ENCODE results near the gene DMD. TPM values are rescaled to one million over a fixed set of nuclear protein-coding genes. Genes with fewer than 3 reads are reported as not detected.

Gene DMD
- polyA plus RNA-seq, 2 of the 4 experiments (the other 2 are of a cell fraction): 0.03 TPM; not detected in 1

DNA sequence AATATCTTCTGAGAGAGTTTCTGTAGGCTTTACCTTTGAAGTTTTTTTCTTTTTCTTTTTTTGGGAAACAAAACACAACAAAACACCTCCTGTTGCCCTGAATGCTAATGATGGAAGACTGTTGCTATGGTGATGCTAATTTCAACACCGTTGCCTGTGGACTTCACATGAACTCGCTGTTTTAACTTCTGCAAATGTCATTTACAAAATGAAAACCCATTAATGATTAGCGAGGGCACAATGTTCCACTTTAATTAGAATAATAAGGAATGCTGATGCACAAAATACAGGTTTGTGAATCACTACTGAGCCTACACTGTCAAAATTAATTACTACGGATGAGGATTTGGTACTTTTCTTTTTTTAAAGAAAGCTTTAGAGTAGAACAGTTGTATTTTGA is 1912.4 kb downstream of the DMD start:
- WGBS (ENCODE audit: missing lambda C conversion rate): 13% methylated on average over 4 of the region's 4 CpGs
- no peak for TF ChIP-seq TFCP2L1 (CRISPR knock-in tag; IDR thresholded peaks at IDR 0.05)
- TF ChIP-seq PHF8 (IDR thresholded peaks at IDR 0.05; ENCODE audit: borderline replicate concordance, low read depth): no peak
- TF ChIP-seq JUN (IDR thresholded peaks at IDR 0.05): no peak
- no peak for TF ChIP-seq SMC3 (IDR thresholded peaks at IDR 0.05)
- no peak for TF ChIP-seq FOXS1 (CRISPR knock-in tag; IDR thresholded peaks at IDR 0.05)
- no peak for TF ChIP-seq KDM5A (IDR thresholded peaks at IDR 0.05)
- TF ChIP-seq, protein P1, sequence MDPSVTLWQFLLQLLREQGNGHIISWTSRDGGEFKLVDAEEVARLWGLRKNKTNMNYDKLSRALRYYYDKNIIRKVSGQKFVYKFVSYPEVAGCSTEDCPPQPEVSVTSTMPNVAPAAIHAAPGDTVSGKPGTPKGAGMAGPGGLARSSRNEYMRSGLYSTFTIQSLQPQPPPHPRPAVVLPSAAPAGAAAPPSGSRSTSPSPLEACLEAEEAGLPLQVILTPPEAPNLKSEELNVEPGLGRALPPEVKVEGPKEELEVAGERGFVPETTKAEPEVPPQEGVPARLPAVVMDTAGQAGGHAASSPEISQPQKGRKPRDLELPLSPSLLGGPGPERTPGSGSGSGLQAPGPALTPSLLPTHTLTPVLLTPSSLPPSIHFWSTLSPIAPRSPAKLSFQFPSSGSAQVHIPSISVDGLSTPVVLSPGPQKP (IDR thresholded peaks at IDR 0.05; ENCODE audit: low read depth, low read length): no peak
- no peak for TF ChIP-seq TP53 (CRISPR knock-in tag; IDR thresholded peaks at IDR 0.05)
- no peak for TF ChIP-seq HDAC2 (IDR thresholded peaks at IDR 0.05)
- TF ChIP-seq EP300 (IDR thresholded peaks at IDR 0.05): no peak
- TF ChIP-seq RFX5 (IDR thresholded peaks at IDR 0.05): no peak
- TF ChIP-seq POLR2AphosphoS2 (conservative IDR thresholded peaks at IDR 0.05; ENCODE audit: low read length): no peak
- TF ChIP-seq HOXA7 (CRISPR knock-in tag; IDR thresholded peaks at IDR 0.05): no peak
- TF ChIP-seq CBX8 (IDR thresholded peaks at IDR 0.05): no peak
- TF ChIP-seq RCOR1 (IDR thresholded peaks at IDR 0.05; ENCODE audit: low read depth, low read length): no peak
- no peak for TF ChIP-seq NR3C1 (IDR thresholded peaks at IDR 0.05)
- TF ChIP-seq ZC3H11A (IDR thresholded peaks at IDR 0.05): no peak
- no peak for TF ChIP-seq FOSL2 (IDR thresholded peaks at IDR 0.05)
- no peak for TF ChIP-seq FOSL2 (CRISPR knock-in tag; IDR thresholded peaks at IDR 0.05)
- ChIA-PET CTCF (no interaction called here), POLR2A (no interaction called here)
- Histone ChIP-seq H3K4me1 (no peaks in the 10 kb centered on the region), H3K27ac (no peak overlapping the region), H3K4me2 (no peak overlapping the region), H3K9me3 (no peaks in the 10 kb centered on the region), H3K4me3 (no peak overlapping the region)
- DNase-seq (ENCODE audit: low read depth in 1 of 2, low spot score in 1 of 2): no peak
- no peak for ATAC-seq
- no peak for FAIRE-seq

DNA sequence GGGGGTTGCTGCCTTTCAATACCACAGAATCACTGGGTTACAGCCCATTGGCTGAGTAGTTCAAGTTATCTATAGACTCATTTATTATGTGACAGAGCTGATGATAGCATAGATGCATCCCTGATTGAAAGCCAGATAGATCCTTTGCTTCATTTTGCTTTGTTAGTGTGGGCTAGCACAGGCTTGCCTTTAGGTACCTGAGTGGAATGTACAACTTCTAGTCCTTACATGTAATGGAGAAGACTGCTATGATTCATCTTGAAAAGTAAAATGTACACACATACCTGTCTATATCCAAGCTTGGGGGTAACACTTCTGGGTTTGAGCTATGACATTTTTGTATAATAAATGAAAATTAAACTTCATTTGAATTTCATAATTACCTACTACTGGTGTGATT is 1913.5 kb downstream of the DMD start:
- ChIA-PET POLR2A (no interaction called here), CTCF (no interaction called here)
- no peak for ATAC-seq

DNA sequence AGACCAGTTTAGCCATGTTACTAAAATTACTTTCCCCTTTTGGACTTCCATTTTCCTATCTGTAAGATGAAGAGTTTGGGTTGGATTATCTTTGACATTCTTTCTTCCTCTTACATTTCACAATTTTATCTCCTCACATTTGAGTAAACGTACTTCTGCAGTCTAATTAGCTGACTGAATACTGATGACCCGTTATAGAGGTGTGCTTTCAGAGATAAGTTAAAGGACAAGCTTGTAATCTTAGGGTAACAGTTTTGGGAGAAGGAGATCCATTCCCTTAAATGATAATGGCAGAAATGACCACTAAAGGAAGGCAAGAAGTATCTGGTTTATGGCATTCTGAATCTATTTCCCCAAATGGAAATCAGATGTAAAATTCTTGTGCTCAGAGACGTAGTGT is 1916.9 kb downstream of the DMD start:
- Histone ChIP-seq H3K4me1 (no peaks in the 10 kb centered on the region), H3K9me3 (no peaks in the 10 kb centered on the region), H3K4me3 (no peak overlapping the region), H3K27ac (no peak overlapping the region), H3K4me2 (no peak overlapping the region)
- ChIA-PET POLR2A (no interaction called here), CTCF (no interaction called here)
- ATAC-seq (no peak), FAIRE-seq (no peak), DNase-seq (ENCODE audit: low read depth in 1 of 2, low spot score in 1 of 2) (no peak)
- WGBS (ENCODE audit: missing lambda C conversion rate): 9% methylated on average over 3 of the region's 3 CpGs
- TF ChIP-seq, protein P2, sequence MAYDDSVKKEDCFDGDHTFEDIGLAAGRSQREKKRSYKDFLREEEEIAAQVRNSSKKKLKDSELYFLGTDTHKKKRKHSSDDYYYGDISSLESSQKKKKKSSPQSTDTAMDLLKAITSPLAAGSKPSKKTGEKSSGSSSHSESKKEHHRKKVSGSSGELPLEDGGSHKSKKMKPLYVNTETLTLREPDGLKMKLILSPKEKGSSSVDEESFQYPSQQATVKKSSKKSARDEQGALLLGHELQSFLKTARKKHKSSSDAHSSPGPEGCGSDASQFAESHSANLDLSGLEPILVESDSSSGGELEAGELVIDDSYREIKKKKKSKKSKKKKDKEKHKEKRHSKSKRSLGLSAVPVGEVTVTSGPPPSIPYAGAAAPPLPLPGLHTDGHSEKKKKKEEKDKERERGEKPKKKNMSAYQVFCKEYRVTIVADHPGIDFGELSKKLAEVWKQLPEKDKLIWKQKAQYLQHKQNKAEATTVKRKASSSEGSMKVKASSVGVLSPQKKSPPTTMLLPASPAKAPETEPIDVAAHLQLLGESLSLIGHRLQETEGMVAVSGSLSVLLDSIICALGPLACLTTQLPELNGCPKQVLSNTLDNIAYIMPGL (CRISPR knock-in tag; IDR thresholded peaks at IDR 0.05; ENCODE audit: borderline replicate concordance): no peak
- TF ChIP-seq CEBPB (IDR thresholded peaks at IDR 0.05) (no peak), KDM1A (IDR thresholded peaks at IDR 0.05; ENCODE audit: low read depth) (no peak), RARB (CRISPR knock-in tag; IDR thresholded peaks at IDR 0.05) (no peak), JUN (IDR thresholded peaks at IDR 0.05) (no peak), NPAS2 (CRISPR knock-in tag; IDR thresholded peaks at IDR 0.05; ENCODE audit: borderline replicate concordance) (no peak), FOSL2 (IDR thresholded peaks at IDR 0.05) (no peak), FOSL2 (CRISPR knock-in tag; IDR thresholded peaks at IDR 0.05) (no peak), NFE2L2 (conservative IDR thresholded peaks at IDR 0.05; ENCODE audit: low read length) (no peak), CBX2 (IDR thresholded peaks at IDR 0.05; ENCODE audit: borderline replicate concordance, low read depth) (no peak), NR3C1 (IDR thresholded peaks at IDR 0.05) (no peak), BHLHE40 (IDR thresholded peaks at IDR 0.05; ENCODE audit: low read depth, low read length) (no peak), EP300 (IDR thresholded peaks at IDR 0.05) (no peak)
- TF ChIP-seq, protein P3, sequence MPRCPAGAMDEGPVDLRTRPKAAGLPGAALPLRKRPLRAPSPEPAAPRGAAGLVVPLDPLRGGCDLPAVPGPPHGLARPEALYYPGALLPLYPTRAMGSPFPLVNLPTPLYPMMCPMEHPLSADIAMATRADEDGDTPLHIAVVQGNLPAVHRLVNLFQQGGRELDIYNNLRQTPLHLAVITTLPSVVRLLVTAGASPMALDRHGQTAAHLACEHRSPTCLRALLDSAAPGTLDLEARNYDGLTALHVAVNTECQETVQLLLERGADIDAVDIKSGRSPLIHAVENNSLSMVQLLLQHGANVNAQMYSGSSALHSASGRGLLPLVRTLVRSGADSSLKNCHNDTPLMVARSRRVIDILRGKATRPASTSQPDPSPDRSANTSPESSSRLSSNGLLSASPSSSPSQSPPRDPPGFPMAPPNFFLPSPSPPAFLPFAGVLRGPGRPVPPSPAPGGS (IDR thresholded peaks at IDR 0.05): no peak

More for the DNA sequence above, 1913.5 kb downstream of the DMD start:
- Histone ChIP-seq H3K9me3 (no peaks in the 10 kb centered on the region), H3K27ac (no peak overlapping the region), H3K4me2 (no peak overlapping the region), H3K4me1 (no peaks in the 10 kb centered on the region), H3K4me3 (no peak overlapping the region)
- DNase-seq (ENCODE audit: low read depth in 1 of 2, low spot score in 1 of 2) (no peak), FAIRE-seq (no peak)
- no peak for TF ChIP-seq RFX5 (IDR thresholded peaks at IDR 0.05)
- no peak for TF ChIP-seq BHLHE40 (IDR thresholded peaks at IDR 0.05; ENCODE audit: low read depth, low read length)
- TF ChIP-seq, protein P4, sequence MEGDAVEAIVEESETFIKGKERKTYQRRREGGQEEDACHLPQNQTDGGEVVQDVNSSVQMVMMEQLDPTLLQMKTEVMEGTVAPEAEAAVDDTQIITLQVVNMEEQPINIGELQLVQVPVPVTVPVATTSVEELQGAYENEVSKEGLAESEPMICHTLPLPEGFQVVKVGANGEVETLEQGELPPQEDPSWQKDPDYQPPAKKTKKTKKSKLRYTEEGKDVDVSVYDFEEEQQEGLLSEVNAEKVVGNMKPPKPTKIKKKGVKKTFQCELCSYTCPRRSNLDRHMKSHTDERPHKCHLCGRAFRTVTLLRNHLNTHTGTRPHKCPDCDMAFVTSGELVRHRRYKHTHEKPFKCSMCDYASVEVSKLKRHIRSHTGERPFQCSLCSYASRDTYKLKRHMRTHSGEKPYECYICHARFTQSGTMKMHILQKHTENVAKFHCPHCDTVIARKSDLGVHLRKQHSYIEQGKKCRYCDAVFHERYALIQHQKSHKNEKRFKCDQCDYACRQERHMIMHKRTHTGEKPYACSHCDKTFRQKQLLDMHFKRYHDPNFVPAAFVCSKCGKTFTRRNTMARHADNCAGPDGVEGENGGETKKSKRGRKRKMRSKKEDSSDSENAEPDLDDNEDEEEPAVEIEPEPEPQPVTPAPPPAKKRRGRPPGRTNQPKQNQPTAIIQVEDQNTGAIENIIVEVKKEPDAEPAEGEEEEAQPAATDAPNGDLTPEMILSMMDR (IDR thresholded peaks at IDR 0.05): no peak
- TF ChIP-seq, protein P5, sequence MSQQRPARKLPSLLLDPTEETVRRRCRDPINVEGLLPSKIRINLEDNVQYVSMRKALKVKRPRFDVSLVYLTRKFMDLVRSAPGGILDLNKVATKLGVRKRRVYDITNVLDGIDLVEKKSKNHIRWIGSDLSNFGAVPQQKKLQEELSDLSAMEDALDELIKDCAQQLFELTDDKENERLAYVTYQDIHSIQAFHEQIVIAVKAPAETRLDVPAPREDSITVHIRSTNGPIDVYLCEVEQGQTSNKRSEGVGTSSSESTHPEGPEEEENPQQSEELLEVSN (IDR thresholded peaks at IDR 0.05; ENCODE audit: borderline replicate concordance, low read depth): no peak

Data from A549 (cell line).